Stimulated activated naive B cell treated with anti-CD40 and anti-IgM and Interleukin-4, amounts not matched to agents 10 μg/mL and 1 μg/mL and 100 μg/mL, for 72 hours (primary cell): Measurements from ENCODE around the gene C19orf81.

Source experiments
- ATAC-seq, 2 donors: fragments of 150-1000 bp; cut with Tn5 transposase; replicated peaks; 2 replicates each; pipeline ENCODE4 v1.10.0; 2021; ENCODE audit warnings: moderate library complexity in 1 of 2
- DNase-seq: peaks from one replicate; pipeline ENCODE4 v3.0.0; 2021
- H3K27ac Mint-ChIP-seq: one replicate; pipeline ENCODE4 v1.8.0; 2022; ENCODE audit warnings: mild to moderate bottlenecking, mixed read lengths
- H3K27me3 Mint-ChIP-seq, 2 donors: one replicate each; pipeline ENCODE4 v1.8.0; 2022; ENCODE audit warnings: mixed read lengths in 2 of 2
- H3K36me3 Mint-ChIP-seq, 2 donors: one replicate each; pipeline ENCODE4 v1.8.0; 2022; ENCODE audit warnings: mixed read lengths in 2 of 2, mild to moderate bottlenecking in 1 of 2
- H3K4me1 Mint-ChIP-seq, 2 donors: one replicate each; pipeline ENCODE4 v1.8.0; 2022; ENCODE audit warnings: mixed read lengths in 2 of 2, mild to moderate bottlenecking in 1 of 2
- H3K4me3 Mint-ChIP-seq, 2 donors: one replicate each; pipeline ENCODE4 v1.8.0; 2022; ENCODE audit warnings: mild to moderate bottlenecking in 2 of 2, mixed read lengths in 2 of 2, moderate library complexity in 1 of 2
- H3K9me3 Mint-ChIP-seq, 2 donors: one replicate each; pipeline ENCODE4 v1.8.0; 2022; ENCODE audit warnings: mixed read lengths in 2 of 2, mild to moderate bottlenecking in 1 of 2

The C19orf81 gene

DNA sequence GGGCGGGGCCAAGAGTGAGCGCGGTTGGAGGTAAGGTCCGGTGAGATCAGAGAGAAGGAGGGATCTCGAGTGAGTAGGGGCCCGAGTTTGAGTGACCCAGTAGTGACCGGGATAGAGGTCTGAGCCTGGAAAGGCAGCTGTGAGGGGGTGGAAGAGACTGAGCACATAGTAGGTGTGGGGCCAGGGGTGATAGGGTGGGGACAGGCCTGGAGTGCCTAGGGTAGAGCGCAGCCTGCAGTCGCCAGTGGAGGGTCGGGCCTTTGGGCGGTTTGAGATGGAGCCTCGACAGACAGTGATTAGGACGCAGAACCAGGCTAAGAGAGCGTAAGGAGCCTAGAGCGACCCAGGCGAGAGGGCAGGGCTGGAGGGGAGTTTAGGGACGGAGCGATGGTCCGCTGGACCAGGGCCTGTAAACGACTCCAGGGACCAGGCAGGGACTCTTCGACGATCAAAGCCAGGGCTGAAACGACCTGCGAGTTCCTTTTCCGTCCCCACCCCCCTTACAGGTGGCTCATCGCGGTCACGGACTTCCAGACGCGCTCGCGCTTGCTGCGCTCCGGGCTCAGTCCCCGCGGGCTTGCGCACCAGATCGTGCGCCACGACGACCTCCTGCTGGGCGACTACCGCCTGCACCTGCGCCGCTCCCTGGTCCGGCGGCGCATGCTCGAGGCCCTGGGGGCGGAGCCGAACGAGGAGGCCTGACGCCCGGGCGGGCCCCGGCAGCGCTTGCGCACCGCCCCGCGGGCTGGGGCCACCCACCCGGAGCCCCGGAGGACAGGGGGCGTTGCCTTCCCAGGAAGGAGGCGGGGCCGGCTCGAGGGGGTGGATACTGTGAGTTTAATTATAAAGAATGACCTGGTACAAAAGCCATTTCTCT lies 9.4 kb downstream of the C19orf81 start:
- peak; percentile 88 for DNase-seq
- peak; percentile 67 to 71 for ATAC-seq
- peak overlapping the region; percentile 94 for H3K27ac Mint-ChIP-seq
- peaks cover 10 to 24% of the 10 kb centered on the region in 2 donors for H3K9me3 Mint-ChIP-seq
- H3K27me3 Mint-ChIP-seq: peaks cover 58 to 87% of the 10 kb centered on the region in 2 donors
- peaks cover 7 to 12% of the 10 kb centered on the region in 2 donors for H3K4me1 Mint-ChIP-seq
- H3K4me3 Mint-ChIP-seq: peak overlapping the region; percentile 87 to 92
- H3K36me3 Mint-ChIP-seq: peaks cover 5 to 13% of the 10 kb centered on the region in 2 donors

DNA sequence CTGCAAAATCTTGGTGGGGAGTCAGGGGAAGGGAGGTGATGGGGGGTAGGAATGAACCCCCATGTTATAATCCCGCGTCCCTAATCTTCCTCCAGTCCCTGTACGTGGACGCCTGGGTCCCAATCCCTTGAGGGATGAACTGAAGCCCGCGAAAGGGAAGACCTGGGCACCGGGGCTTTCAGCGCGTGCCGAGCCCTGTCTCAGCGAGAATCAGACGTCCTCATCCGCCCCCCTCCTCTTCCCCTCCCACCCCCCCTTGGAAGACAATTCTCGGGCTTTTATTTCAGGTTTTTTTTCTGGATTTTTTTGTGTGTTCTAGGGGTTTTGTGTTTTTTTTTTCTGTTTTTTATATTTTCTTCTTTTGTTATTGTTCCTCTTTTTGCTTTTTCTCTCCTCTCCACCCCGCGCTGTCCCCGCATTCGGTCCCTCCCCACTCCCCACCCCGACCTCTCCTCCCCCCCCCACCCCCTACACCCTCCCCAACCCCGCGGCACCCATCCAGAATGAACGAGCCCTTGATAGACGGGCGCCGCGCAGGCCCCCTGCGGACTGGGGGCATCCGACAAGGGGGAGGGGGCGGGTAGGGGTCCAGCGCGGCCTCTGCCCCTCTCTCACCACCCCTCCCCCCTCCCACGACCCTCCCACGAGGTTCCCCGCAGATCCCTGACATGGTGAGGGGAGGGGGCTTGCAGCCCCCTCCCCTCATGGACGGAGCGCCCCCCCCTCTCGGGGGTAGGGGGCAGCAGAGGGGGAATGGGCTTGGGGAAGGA lies 10.3 kb downstream of the C19orf81 start:
- Mint-ChIP-seq H3K4me1 (peaks cover 7 to 18% of the 10 kb centered on the region in 2 donors), H3K36me3 (peaks cover 5 to 13% of the 10 kb centered on the region in 2 donors), H3K27me3 (peaks cover 50 to 86% of the 10 kb centered on the region in 2 donors), H3K9me3 (peaks cover 10 to 23% of the 10 kb centered on the region in 2 donors), H3K27ac (no peak overlapping the region), H3K4me3 (peak overlapping the region; percentile 87 to 92)
- DNase-seq: no peak
- no peak for ATAC-seq

DNA sequence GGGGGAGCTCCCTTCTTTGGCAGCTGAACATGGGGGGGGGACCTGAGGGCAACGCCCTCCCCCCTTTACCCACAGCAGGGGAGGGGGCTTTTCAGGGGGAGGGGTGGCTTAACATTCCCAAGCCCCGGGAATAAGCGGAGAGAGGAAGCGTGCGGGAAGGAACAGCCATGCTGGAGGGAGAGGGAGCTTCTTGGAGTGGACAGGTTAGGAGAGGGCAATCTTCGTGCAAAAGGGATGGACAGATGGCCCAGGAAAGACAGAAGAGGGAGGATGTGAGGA lies 10.8 kb downstream of the C19orf81 start:
- Mint-ChIP-seq H3K4me3 (no peak overlapping the region), H3K27ac (no peak overlapping the region)

DNA sequence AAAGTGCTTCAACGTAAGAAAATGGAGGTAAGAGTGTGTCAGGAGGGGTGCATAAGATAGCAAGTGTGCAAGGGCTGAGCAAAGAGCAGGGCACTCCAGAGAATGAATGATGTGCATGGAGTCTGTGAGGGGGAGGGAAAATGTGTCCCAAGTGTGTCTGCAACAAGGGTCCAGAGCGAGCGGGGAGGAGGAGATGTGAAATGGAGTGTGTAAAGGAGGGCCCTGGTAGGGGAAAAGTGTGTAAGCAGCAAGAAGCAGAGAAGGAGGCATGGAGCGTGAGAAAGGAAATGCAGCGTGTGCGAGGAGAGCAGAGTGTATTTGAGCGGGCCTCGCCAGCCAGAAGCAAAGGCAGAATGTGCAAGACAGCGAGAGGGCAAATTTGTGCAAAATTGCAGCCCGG lies 11.8 kb downstream of the C19orf81 start:
- H3K27me3 Mint-ChIP-seq: peaks cover 44 to 82% of the 10 kb centered on the region in 2 donors
- no peak for ATAC-seq
- H3K4me1 Mint-ChIP-seq: peaks cover 7 to 18% of the 10 kb centered on the region in 2 donors
- no peak overlapping the region for H3K4me3 Mint-ChIP-seq
- peaks cover 4 to 9% of the 10 kb centered on the region in 2 donors for H3K9me3 Mint-ChIP-seq
- H3K36me3 Mint-ChIP-seq: peaks cover 5% of the 10 kb centered on the region in 2 donors
- DNase-seq: no peak
- no peak overlapping the region for H3K27ac Mint-ChIP-seq

More for the DNA sequence above, 10.8 kb downstream of the C19orf81 start:
- Mint-ChIP-seq H3K27me3 (peaks cover 48 to 86% of the 10 kb centered on the region in 2 donors), H3K9me3 (peaks cover 6 to 18% of the 10 kb centered on the region in 2 donors), H3K4me1 (peaks cover 7 to 18% of the 10 kb centered on the region in 2 donors), H3K36me3 (peaks cover 5 to 7% of the 10 kb centered on the region in 2 donors)
- DNase-seq (no peak), ATAC-seq (no peak)

DNA sequence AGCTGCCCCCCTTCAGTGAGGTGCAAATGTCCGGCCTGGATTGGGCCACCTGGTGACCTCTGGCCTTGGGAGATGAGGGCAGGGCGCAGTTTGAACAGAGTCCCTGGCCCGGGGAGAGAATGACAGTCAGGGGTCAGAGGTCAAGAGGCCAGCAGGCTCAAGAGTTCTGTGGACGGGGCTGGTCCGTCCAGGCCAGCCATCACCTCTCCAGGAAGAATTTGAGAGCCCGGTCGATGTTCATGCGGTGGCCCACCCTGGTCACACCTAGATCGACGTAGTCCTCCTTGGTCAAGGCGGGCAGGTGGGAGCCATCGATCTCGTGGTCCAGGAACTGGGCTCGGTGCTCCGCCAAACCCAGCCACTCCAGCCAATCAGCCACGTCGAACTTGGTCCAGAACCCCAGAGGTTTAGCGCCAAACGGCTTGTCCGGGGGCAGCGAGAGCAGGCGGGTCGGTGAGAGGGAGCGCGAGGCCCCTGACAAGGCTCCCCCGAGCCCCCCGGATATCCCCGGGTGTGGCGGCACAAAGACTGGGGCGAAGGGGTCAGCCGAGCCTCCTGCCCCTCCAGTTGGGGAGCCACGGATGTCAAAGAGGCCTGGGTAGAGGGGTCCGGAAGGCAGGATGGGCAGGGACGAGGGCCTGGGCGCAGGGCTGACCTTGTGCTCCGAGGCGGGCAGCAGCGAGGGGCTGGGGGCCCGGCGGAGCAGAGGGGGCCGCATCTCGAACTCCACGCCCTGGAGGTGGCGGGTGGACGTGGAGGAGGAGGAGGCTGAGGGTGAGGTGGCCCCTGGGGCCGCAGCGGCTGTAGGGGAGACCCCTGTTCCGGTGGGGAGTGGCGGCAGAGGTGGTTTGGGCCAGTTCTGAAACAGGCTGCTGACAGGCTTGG lies 12.8 kb downstream of the C19orf81 start:
- peaks cover 2 to 5% of the 10 kb centered on the region in 2 donors for H3K9me3 Mint-ChIP-seq
- H3K4me1 Mint-ChIP-seq: peaks cover 7 to 22% of the 10 kb centered on the region in 2 donors
- ATAC-seq (no peak), DNase-seq (no peak)
- peaks cover 5% of the 10 kb centered on the region in 2 donors for H3K36me3 Mint-ChIP-seq
- peaks cover 35 to 78% of the 10 kb centered on the region in 2 donors for H3K27me3 Mint-ChIP-seq
- H3K4me3 Mint-ChIP-seq: no peak overlapping the region
- H3K27ac Mint-ChIP-seq: no peak overlapping the region

DNA sequence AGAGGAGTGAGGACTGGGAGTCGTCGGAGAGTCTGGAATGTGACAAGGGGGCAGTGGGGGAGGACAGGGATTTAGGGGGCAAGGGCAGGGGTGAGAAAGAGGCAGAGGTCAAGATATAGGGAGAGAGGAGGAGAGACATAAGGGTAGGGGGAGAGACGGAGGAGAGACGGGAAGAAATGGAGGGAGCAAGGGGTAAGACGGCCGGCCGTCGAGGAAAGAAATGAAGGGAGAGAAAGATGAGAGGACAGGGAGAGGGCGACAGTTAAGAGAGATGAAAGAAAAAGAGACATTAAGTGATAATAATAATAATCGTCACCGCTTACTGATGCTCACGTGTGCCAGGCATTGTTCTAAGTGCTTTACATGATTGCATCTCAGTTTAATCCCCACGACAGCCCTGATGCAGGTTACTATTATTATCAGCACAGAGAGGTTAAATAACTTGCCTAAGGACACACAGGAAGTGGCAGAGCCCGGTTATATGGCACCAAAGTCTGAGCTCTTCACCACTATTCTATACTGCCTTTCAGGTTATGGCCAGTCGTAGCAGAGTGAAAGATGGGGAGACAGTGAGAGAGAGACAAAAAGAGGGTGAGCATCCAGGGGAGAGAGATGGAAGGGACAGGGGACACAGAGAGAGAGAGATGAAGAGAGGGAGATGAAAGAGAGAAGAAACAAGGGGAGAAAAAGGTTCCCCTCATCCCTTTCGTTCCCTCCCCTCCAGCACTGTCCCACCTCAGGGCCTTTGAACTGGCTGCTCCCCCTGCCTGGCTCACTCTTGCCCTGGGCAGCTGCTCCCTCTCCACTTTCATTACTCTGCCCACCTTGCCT lies 13.6 kb downstream of the C19orf81 start:
- Mint-ChIP-seq H3K4me3 (no peak overlapping the region), H3K27ac (no peak overlapping the region), H3K36me3 (peaks cover 5% of the 10 kb centered on the region in 2 donors)

DNA sequence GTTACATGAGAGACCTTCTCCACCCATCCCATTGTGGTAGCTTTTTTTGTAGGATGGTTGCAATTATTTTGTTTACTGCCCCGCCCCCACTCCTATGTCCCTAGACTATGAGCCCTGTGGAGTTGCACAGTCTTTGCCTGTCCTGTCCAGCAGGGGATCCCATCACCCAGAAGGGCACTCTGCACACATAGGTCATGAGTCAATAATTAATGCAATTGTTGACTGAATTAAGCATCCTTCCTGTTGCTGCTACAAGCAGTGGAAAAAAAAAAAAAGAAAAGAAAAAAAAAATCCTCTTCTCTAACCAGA lies 14.2 kb downstream of the C19orf81 start:
- ATAC-seq: peak; percentile 37 to 40
- Mint-ChIP-seq H3K36me3 (peaks cover under 1 to 2% of the 10 kb centered on the region in 2 donors), H3K4me3 (no peak overlapping the region), H3K9me3 (peaks cover under 1 to 2% of the 10 kb centered on the region in 2 donors), H3K27me3 (peaks cover 31 to 64% of the 10 kb centered on the region in 2 donors), H3K4me1 (peaks cover 1 to 12% of the 10 kb centered on the region in 2 donors), H3K27ac (no peak overlapping the region)
- no peak for DNase-seq

More for the DNA sequence above, 13.6 kb downstream of the C19orf81 start:
- peaks cover 2 to 5% of the 10 kb centered on the region in 2 donors for H3K9me3 Mint-ChIP-seq
- H3K27me3 Mint-ChIP-seq: peaks cover 35 to 70% of the 10 kb centered on the region in 2 donors
- peaks cover 5 to 18% of the 10 kb centered on the region in 2 donors for H3K4me1 Mint-ChIP-seq
- ATAC-seq (no peak), DNase-seq (no peak)

DNA sequence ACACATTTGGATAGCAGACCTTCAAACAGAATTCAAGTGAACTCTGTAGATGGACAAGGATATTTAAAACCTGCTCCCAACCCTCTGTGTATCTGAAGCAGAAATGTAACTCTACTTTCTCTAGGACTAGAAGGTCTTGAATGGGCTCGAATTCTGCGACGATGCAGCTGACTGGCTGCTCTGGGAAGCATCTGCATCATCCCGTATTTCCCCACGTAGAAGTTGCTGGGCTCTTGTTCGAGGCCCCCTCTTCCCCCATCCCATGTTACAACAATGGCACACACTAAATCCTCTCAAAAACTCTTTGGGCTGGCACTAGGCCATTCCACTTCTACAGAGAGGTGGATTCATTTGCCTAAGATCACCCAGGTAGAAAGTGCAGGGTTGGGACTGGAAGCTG lies 15.0 kb downstream of the C19orf81 start:
- H3K27ac Mint-ChIP-seq: no peak overlapping the region
- H3K4me1 Mint-ChIP-seq: peaks cover 2 to 10% of the 10 kb centered on the region in 2 donors
- H3K36me3 Mint-ChIP-seq: peaks cover 0 to 2% of the 10 kb centered on the region in 2 donors
- peaks cover 33 to 62% of the 10 kb centered on the region in 2 donors for H3K27me3 Mint-ChIP-seq
- ATAC-seq (no peak), DNase-seq (no peak)
- no peak overlapping the region for H3K4me3 Mint-ChIP-seq
- H3K9me3 Mint-ChIP-seq: peaks cover 0 to 2% of the 10 kb centered on the region in 2 donors

DNA sequence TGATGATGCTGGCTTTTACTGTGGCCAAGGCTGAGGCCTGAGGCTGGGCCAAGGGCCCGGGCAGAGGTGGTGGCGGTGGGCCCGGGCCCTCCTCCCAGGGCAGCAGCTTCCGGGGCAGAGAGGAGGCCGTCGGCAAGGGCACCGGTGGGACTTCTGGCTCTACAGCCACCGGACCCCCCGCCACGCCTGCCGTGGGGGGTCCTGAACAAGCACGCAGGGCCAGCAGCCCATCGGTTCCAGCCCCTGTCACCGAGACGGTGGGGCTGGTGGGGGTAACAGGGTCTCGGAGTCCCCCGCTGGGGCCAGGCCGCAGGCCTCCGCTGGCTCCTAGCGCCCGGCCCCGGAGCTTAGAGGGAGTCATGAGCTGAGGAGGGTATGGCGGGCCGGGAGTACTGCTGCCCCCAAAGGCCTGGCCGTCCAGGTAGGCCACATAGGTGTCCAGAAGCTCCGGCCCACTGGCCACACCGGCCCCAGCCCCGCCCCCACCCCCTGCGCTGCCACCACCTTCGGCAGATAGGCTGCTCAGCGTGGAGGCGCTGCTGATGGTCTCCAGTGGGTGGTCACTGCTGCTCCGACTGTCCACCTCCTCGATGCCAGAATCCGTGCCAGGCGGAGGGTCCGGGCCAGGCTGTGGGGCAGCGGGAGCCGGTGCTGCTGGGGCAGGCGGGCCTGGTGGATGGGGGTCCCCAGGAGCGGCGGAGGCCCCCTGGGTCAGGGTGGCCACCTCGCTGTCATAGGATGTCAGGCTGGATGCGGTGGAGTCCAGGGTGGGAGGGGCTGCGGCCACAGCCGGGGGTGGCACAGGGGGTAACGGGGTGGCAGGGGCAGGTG lies 17.3 kb downstream of the C19orf81 start:
- peaks cover 8 to 10% of the 10 kb centered on the region in 2 donors for H3K4me1 Mint-ChIP-seq

DNA sequence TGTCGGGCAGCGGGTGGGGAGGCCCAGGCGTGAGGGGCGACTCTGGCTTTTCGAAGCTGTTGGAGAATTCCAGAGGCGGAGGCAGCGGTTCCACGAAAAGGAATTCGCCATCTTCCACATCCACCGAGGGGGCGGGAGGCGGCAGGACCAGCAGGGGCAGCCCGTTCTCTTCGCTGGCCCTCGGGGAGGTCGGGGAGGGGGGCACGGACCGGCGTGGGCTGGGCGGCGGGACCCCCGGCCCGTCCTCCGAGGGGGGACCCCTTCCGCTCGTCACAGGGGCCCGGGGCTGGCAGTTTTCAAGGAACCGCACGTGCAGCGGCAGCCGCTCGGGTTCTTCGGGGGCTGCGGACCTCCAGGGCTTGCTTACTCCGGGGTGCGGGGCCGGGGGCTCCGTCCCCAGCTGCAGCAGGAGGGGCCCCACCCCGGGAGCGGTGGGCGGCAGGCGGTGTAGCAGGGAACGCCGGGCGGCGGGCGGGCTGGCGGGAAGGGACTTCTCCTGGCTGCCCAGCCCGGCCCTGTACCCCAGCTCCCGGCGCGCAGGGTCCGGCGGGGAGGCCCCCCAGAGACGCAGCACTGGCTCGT lies 18.0 kb downstream of the C19orf81 start:
- Mint-ChIP-seq H3K4me1 (peaks cover 8 to 10% of the 10 kb centered on the region in 2 donors), H3K9me3 (peaks cover 0 to 2% of the 10 kb centered on the region in 2 donors), H3K27me3 (peaks cover 38 to 70% of the 10 kb centered on the region in 2 donors), H3K36me3 (no peaks in the 10 kb centered on the region), H3K27ac (no peak overlapping the region), H3K4me3 (no peak overlapping the region)
- DNase-seq (no peak), ATAC-seq (no peak)

More for the DNA sequence above, 17.3 kb downstream of the C19orf81 start:
- DNase-seq: no peak
- peaks cover 0 to 2% of the 10 kb centered on the region in 2 donors for H3K9me3 Mint-ChIP-seq
- peak overlapping the region; percentile 42 for H3K27ac Mint-ChIP-seq
- no peak for ATAC-seq
- peak overlapping the region in 1 of 2 donors; percentile 39 for H3K4me3 Mint-ChIP-seq
- peaks cover 37 to 71% of the 10 kb centered on the region in 2 donors for H3K27me3 Mint-ChIP-seq
- no peaks in the 10 kb centered on the region for H3K36me3 Mint-ChIP-seq

DNA sequence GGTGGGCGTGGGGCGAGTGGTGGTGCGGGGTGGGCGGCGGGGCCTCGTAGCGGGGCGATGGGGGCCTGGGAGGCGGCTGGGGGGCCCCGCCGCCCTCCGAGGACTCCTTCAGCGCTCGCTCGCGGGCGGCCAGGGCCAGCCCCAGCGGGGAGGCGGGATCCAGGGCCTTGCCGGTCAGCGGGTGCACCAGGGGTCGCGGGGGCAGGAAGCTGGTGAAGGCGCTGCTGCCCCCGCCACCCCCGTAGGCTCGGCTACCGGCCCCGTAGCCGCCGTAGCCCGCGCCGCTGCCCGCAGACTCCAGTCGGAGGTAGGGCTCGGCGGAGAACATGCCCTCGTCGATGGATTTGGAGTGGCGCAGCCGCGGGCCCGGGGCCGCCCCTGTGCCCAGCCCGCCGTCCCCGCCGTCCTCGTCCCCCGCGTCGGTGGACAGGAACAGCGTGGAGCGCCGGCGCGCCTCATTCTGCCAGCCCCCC lies 18.6 kb downstream of the C19orf81 start:
- Mint-ChIP-seq H3K9me3 (peaks cover 0 to 2% of the 10 kb centered on the region in 2 donors), H3K36me3 (no peaks in the 10 kb centered on the region), H3K4me3 (no peak overlapping the region), H3K27me3 (peaks cover 38 to 68% of the 10 kb centered on the region in 2 donors), H3K27ac (no peak overlapping the region), H3K4me1 (peaks cover 8 to 10% of the 10 kb centered on the region in 2 donors)
- no peak for ATAC-seq
- no peak for DNase-seq

DNA sequence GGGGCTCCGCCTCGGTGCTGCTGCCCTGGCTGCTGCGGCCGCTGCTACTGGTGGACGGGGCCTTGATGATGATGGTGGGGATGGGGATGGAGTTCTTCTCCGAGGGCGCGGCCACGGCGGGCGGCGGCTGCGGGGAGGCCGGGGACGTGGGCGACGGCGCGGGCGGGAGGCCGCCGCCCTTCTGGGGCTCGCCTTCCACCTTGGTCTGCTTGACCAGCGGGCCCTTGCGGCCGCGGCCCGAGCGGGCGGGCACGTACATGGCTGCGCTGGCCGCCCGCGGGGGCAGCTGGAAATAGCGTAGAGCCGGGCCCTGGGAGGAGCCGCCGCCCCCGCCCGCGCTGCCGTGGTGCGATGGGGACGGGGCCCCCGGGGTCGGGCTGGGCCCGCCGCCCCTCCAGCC lies 19.2 kb downstream of the C19orf81 start:
- ATAC-seq (no peak), DNase-seq (no peak)
- peaks cover 10 to 16% of the 10 kb centered on the region in 2 donors for H3K4me1 Mint-ChIP-seq
- H3K4me3 Mint-ChIP-seq: no peak overlapping the region
- no peaks in the 10 kb centered on the region for H3K36me3 Mint-ChIP-seq
- H3K27ac Mint-ChIP-seq: no peak overlapping the region
- peaks cover 41 to 68% of the 10 kb centered on the region in 2 donors for H3K27me3 Mint-ChIP-seq
- peaks cover 0 to 2% of the 10 kb centered on the region in 2 donors for H3K9me3 Mint-ChIP-seq
